ENCODE results near the gene ZKSCAN5.

DNA sequence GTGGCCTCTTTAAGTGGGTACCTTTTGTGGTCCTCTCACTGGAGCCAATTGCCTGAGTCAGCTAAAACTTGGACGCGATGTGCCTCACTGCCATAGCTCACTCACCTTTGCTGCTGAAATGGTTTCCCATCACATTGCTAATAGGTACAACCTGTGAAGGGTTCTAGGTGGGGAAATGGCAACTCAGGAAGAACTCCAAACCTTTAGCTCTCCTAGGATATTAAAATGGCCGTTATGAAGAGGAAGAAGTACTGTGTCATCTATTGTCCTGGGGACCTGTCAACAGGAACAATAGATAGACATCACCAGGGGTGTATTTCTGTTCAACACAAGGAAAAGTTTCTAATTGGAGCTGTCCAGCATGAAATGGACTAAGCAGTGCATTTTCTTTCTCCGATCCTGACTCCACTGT, 52.7 kb downstream of the ZKSCAN5 start:
- TF ChIP-seq ZNF274 (IDR thresholded peaks at IDR 0.05; ENCODE audit: low read depth, low read length), result no peak
- TF ChIP-seq, protein P1, sequence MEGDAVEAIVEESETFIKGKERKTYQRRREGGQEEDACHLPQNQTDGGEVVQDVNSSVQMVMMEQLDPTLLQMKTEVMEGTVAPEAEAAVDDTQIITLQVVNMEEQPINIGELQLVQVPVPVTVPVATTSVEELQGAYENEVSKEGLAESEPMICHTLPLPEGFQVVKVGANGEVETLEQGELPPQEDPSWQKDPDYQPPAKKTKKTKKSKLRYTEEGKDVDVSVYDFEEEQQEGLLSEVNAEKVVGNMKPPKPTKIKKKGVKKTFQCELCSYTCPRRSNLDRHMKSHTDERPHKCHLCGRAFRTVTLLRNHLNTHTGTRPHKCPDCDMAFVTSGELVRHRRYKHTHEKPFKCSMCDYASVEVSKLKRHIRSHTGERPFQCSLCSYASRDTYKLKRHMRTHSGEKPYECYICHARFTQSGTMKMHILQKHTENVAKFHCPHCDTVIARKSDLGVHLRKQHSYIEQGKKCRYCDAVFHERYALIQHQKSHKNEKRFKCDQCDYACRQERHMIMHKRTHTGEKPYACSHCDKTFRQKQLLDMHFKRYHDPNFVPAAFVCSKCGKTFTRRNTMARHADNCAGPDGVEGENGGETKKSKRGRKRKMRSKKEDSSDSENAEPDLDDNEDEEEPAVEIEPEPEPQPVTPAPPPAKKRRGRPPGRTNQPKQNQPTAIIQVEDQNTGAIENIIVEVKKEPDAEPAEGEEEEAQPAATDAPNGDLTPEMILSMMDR (IDR thresholded peaks at IDR 0.05 in 2 of 3, conservative IDR thresholded peaks at IDR 0.05 in 1 of 3; ENCODE audit: borderline replicate concordance in 1 of 3, insufficient read depth in 1 of 3, low read depth in 2 of 3, low read length in 2 of 3), result no peak

Measured in HCT116 (cell line).